Liver (tissue), 9 donors: ENCODE results near the gene CAB39. TPM values are rescaled to one million over a fixed set of nuclear protein-coding genes. Genes with fewer than 3 reads are reported as not detected.

Experiments
- DNase-seq: peaks from one replicate; pipeline ENCODE4 v3.0.0-alpha.2; 2017; ENCODE audit warnings: low spot score
- H3K27ac ChIP-seq, 2 donors: one replicate each; pipeline ENCODE4 v1.7.0; 2013; ENCODE audit warnings: inconsistent platforms in 2 of 2, low read length in 2 of 2, control low read depth in 1 of 2, low read depth in 1 of 2, mild to moderate bottlenecking in 1 of 2
- H3K27me3 ChIP-seq, 4 donors: one replicate each; pipeline versions ENCODE4 v1.6.1 to v1.7.0; 2013; ENCODE audit warnings: low read length in 3 of 4, inconsistent platforms in 1 of 4, mild to moderate bottlenecking in 1 of 4, moderate library complexity in 1 of 4; ENCODE audit not compliant: control insufficient read depth in 4 of 4, insufficient read depth in 4 of 4
- H3K36me3 ChIP-seq, 4 donors: one replicate each; pipeline versions ENCODE4 v1.6.1 to v1.7.0; 2013; ENCODE audit warnings: low read length in 3 of 4, mild to moderate bottlenecking in 3 of 4, low read depth in 1 of 4, moderate library complexity in 1 of 4; ENCODE audit not compliant: control insufficient read depth in 4 of 4, insufficient read depth in 3 of 4
- H3K4me1 ChIP-seq, 4 donors: one replicate each; pipeline versions ENCODE4 v1.6.1 to v1.7.0; 2013; ENCODE audit warnings: low read length in 3 of 4, mild to moderate bottlenecking in 3 of 4, moderate library complexity in 1 of 4; ENCODE audit not compliant: control insufficient read depth in 4 of 4, insufficient read depth in 4 of 4
- H3K4me3 ChIP-seq, 3 donors: one replicate each; pipeline versions ENCODE4 v1.6.1 to v1.7.0; 2013; ENCODE audit warnings: low read length in 3 of 3, control low read depth in 1 of 3, low read depth in 1 of 3, mild to moderate bottlenecking in 1 of 3
- H3K9ac ChIP-seq, 2 donors: one replicate each; pipeline ENCODE4 v1.7.0; 2013; ENCODE audit warnings: low read length in 2 of 2, mild to moderate bottlenecking in 2 of 2, moderate library complexity in 2 of 2, control low read depth in 1 of 2, low read depth in 1 of 2
- H3K9me3 ChIP-seq, 4 donors: one replicate each; pipeline versions ENCODE4 v1.6.1 to v1.7.0; 2013; ENCODE audit warnings: low read length in 3 of 4; ENCODE audit not compliant: control insufficient read depth in 4 of 4
- EGR1 ChIP-seq, 2 donors: IDR thresholded peaks; 2 replicates each; pipeline ENCODE4 v1.6.1; 2016 to 2018; ENCODE audit warnings: antibody characterized with exemption in 2 of 2, low read depth in 2 of 2
- FOXA1 ChIP-seq: IDR thresholded peaks from 2 replicates; pipeline ENCODE4 v1.6.1; 2016; ENCODE audit warnings: antibody characterized with exemption
- FOXA2 ChIP-seq: IDR thresholded peaks from 2 replicates; pipeline ENCODE4 v1.6.1; 2016; ENCODE audit warnings: antibody characterized with exemption
- GABPA ChIP-seq, 2 donors: IDR thresholded peaks in 1 of 2; conservative IDR thresholded peaks in 1 of 2; 2 replicates each; pipeline ENCODE4 v1.6.1; 2016; ENCODE audit warnings: antibody characterized with exemption in 2 of 2, mild to moderate bottlenecking in 1 of 2, moderate library complexity in 1 of 2
- HNF4A ChIP-seq, 2 donors: conservative IDR thresholded peaks; 2 replicates each; pipeline ENCODE4 v1.6.1; 2016; ENCODE audit warnings: antibody characterized with exemption in 2 of 2, mild to moderate bottlenecking in 2 of 2
- HNF4G ChIP-seq: IDR thresholded peaks from 2 replicates; pipeline ENCODE4 v1.6.1; 2016; ENCODE audit warnings: antibody characterized with exemption
- JUND ChIP-seq, 2 donors: IDR thresholded peaks; 2 replicates each; pipeline ENCODE4 v1.6.1; 2016; ENCODE audit warnings: antibody characterized with exemption in 2 of 2
- RAD21 ChIP-seq, 2 donors: IDR thresholded peaks; 2 replicates each; pipeline ENCODE4 v1.6.1; 2016; ENCODE audit warnings: antibody characterized with exemption in 2 of 2, mild to moderate bottlenecking in 2 of 2
- RXRA ChIP-seq, 2 donors: IDR thresholded peaks; 2 replicates each; pipeline ENCODE4 v1.6.1; 2017 to 2018; ENCODE audit warnings: antibody characterized with exemption in 2 of 2, mild to moderate bottlenecking in 1 of 2
- SP1 ChIP-seq: IDR thresholded peaks from 2 replicates; pipeline ENCODE4 v1.6.1; 2018; ENCODE audit warnings: antibody characterized with exemption, mild to moderate bottlenecking
- YY1 ChIP-seq: IDR thresholded peaks from 2 replicates; pipeline ENCODE4 v1.6.1; 2016; ENCODE audit warnings: antibody characterized with exemption, mild to moderate bottlenecking
- WGBS: extraction: QIAGEN DNeasy Blood & Tissue Kit; methylation state at CpG from one replicate; pipeline ENCODE4 v1.1.7; 2013; 5-methylcytosine and 5-hydroxymethylcytosine counted together
- polyA plus RNA-seq, 2 donors: library from polyadenylated mRNA; stranded (reverse) in 1 of 2; unstranded in 1 of 2; fragments of 200-250 nt in 1 of 2; fragments of >200 nt in 1 of 2; fragmentation: Nextera tagmentation in 1 of 2; extraction: Ambion mirVana in 1 of 2; gene quantifications; one replicate each; pipeline versions ENCODE4 v1.2.1 to v1.2.3, GENCODE V29; 2013 to 2015
- total RNA-seq, 2 donors: library from RNA; depleted of rRNA; stranded (reverse); fragments of >200 nt; gene quantifications; one replicate each; pipeline ENCODE4 v1.2.3, GENCODE V29; 2014
- TF ChIP-seq, protein P1 (sequence below): IDR thresholded peaks from 2 replicates; pipeline ENCODE4 v1.6.1; 2016; ENCODE audit warnings: antibody characterized with exemption, mild to moderate bottlenecking
- TF ChIP-seq, protein P2 (sequence below): IDR thresholded peaks from 2 replicates; pipeline ENCODE4 v1.6.1; 2016; ENCODE audit warnings: antibody characterized with exemption
- TF ChIP-seq, protein P3 (sequence below): IDR thresholded peaks from 2 replicates; pipeline ENCODE4 v1.6.1; 2016; ENCODE audit warnings: antibody characterized with exemption
- donor health status: healthy.
- donor health status: healthy.
- donor health status: healthy.
- donor health status: healthy.
- donor health status: healthy.

The CAB39 gene
- total and polyA plus RNA-seq, 4 donors: 9.2 to 39.8 (median 26.5) TPM

DNA sequence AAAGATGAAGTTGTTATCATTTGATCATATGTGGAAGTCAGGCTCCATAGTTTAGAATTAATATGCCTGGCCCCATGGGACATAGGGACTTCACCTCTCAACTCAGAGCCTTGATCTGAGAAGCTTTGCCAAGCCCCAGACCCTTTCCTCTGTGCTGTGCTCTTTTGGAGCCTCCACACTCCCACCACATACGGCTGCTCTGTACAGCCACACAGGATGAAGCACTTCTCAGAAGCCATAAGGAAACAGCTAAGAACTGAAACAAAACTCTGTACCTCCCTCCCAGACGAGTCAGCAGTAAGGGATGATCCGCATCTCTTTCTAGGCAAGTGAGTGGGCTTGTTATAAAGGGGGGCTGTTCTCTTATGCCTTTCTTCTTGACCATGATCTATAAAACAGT is 66.5 kb downstream of the CAB39 start:
- Histone ChIP-seq H3K27ac (no peak overlapping the region), H3K4me3 (no peak overlapping the region), H3K4me1 (no peaks in the 10 kb centered on the region), H3K27me3 (no peaks in the 10 kb centered on the region), H3K9me3 (no peaks in the 10 kb centered on the region), H3K9ac (no peak overlapping the region), H3K36me3 (peaks cover 0 to 6% (median 0%) of the 10 kb centered on the region in 4 donors)
- no peak for TF ChIP-seq RAD21 (IDR thresholded peaks at IDR 0.05)
- TF ChIP-seq, protein P1, sequence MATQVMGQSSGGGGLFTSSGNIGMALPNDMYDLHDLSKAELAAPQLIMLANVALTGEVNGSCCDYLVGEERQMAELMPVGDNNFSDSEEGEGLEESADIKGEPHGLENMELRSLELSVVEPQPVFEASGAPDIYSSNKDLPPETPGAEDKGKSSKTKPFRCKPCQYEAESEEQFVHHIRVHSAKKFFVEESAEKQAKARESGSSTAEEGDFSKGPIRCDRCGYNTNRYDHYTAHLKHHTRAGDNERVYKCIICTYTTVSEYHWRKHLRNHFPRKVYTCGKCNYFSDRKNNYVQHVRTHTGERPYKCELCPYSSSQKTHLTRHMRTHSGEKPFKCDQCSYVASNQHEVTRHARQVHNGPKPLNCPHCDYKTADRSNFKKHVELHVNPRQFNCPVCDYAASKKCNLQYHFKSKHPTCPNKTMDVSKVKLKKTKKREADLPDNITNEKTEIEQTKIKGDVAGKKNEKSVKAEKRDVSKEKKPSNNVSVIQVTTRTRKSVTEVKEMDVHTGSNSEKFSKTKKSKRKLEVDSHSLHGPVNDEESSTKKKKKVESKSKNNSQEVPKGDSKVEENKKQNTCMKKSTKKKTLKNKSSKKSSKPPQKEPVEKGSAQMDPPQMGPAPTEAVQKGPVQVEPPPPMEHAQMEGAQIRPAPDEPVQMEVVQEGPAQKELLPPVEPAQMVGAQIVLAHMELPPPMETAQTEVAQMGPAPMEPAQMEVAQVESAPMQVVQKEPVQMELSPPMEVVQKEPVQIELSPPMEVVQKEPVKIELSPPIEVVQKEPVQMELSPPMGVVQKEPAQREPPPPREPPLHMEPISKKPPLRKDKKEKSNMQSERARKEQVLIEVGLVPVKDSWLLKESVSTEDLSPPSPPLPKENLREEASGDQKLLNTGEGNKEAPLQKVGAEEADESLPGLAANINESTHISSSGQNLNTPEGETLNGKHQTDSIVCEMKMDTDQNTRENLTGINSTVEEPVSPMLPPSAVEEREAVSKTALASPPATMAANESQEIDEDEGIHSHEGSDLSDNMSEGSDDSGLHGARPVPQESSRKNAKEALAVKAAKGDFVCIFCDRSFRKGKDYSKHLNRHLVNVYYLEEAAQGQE: no peak
- TF ChIP-seq JUND (IDR thresholded peaks at IDR 0.05): no peak
- no peak for TF ChIP-seq FOXA1
- no peak for TF ChIP-seq YY1
- TF ChIP-seq, protein P2, sequence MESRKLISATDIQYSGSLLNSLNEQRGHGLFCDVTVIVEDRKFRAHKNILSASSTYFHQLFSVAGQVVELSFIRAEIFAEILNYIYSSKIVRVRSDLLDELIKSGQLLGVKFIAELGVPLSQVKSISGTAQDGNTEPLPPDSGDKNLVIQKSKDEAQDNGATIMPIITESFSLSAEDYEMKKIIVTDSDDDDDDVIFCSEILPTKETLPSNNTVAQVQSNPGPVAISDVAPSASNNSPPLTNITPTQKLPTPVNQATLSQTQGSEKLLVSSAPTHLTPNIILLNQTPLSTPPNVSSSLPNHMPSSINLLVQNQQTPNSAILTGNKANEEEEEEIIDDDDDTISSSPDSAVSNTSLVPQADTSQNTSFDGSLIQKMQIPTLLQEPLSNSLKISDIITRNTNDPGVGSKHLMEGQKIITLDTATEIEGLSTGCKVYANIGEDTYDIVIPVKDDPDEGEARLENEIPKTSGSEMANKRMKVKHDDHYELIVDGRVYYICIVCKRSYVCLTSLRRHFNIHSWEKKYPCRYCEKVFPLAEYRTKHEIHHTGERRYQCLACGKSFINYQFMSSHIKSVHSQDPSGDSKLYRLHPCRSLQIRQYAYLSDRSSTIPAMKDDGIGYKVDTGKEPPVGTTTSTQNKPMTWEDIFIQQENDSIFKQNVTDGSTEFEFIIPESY: no peak
- TF ChIP-seq, protein P3, sequence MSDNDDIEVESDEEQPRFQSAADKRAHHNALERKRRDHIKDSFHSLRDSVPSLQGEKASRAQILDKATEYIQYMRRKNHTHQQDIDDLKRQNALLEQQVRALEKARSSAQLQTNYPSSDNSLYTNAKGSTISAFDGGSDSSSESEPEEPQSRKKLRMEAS: no peak
- no peak for TF ChIP-seq RXRA (IDR thresholded peaks at IDR 0.05)
- no peak for DNase-seq
- 89% methylated on average over 3 of the region's 3 CpGs for WGBS

DNA sequence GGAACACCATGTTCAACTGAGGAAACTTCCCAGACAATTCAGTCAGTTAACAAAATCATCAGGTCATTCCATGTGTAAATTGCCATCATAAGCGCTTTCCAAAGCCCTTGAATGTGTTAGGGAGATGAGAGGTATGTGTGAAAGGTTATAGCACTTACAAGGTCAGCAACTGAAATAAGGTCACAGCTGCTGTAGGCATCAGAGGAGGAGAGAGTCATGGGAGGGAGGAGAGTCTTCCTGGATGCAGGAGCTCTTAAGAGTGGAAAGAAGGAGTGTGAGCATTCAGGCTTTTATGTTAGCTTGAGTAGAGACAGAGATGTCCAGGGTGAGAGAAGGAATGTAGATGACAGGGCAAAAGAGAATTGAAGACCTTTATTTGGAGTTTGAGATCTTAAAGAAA is 67.0 kb downstream of the CAB39 start:
- no peak overlapping the region for H3K27ac ChIP-seq
- no peaks in the 10 kb centered on the region for H3K4me1 ChIP-seq
- no peak overlapping the region for H3K9ac ChIP-seq
- TF ChIP-seq HNF4A (conservative IDR thresholded peaks at IDR 0.05) (no peak), RAD21 (IDR thresholded peaks at IDR 0.05) (no peak), YY1 (no peak), EGR1 (IDR thresholded peaks at IDR 0.05; ENCODE audit: low read depth in 2 of 2) (no peak), JUND (IDR thresholded peaks at IDR 0.05) (no peak), GABPA (IDR thresholded peaks at IDR 0.05 in 1 of 2, conservative IDR thresholded peaks at IDR 0.05 in 1 of 2) (no peak), SP1 (no peak), RXRA (IDR thresholded peaks at IDR 0.05) (no peak), HNF4G (no peak), FOXA2 (no peak)
- TF ChIP-seq, protein P1: no peak
- H3K4me3 ChIP-seq: no peak overlapping the region
- peaks cover 0 to 6% (median 0%) of the 10 kb centered on the region in 4 donors for H3K36me3 ChIP-seq
- no peaks in the 10 kb centered on the region for H3K27me3 ChIP-seq
- no peaks in the 10 kb centered on the region for H3K9me3 ChIP-seq
- DNase-seq: no peak
- 98% methylated on average over 1 of the region's 1 CpG for WGBS
